Measurements from ENCODE around the gene KNDC1.

Gene KNDC1

GRCh38 chr10:133165556-133166503 lies 5.8 kb downstream of the KNDC1 start:
- Histone ChIP-seq H3K27me3 (ENCODE audit: low read depth, low read length) (no peaks in the 10 kb centered on the region), H4K20me1 (ENCODE audit: insufficient read depth, low read length) (no peaks in the 10 kb centered on the region), H3K79me2 (ENCODE audit: low read length) (no peaks in the 10 kb centered on the region), H3K4me2 (ENCODE audit: low read length) (no peak overlapping the region), H3K4me1 (ENCODE audit: low read length) (no peaks in the 10 kb centered on the region), H3K9ac (ENCODE audit: low read length) (no peak overlapping the region), H3K4me3 (ENCODE audit: low read length) (no peak overlapping the region), H3K36me3 (replicated peaks; ENCODE audit: low read depth, low read length) (no peaks in the 10 kb centered on the region), H3K9me3 (ENCODE audit: insufficient read depth, low read length) (no peaks in the 10 kb centered on the region), H2AFZ (ENCODE audit: low read depth, low read length) (no peak overlapping the region), H3K27ac (ENCODE audit: low read length) (no peak overlapping the region)
- TF ChIP-seq CTCF (IDR thresholded peaks at IDR 0.05; ENCODE audit: low read depth, low read length) (no peak), EZH2phosphoT487 (IDR thresholded peaks at IDR 0.05; ENCODE audit: low read depth) (no peak)

GRCh38 chr10:133166504-133166827 lies 6.4 kb downstream of the KNDC1 start:
- Histone ChIP-seq H4K20me1 (ENCODE audit: insufficient read depth, low read length) (no peaks in the 10 kb centered on the region), H3K36me3 (replicated peaks; ENCODE audit: low read depth, low read length) (no peaks in the 10 kb centered on the region), H3K4me1 (ENCODE audit: low read length) (no peaks in the 10 kb centered on the region), H3K79me2 (ENCODE audit: low read length) (no peaks in the 10 kb centered on the region), H3K4me2 (ENCODE audit: low read length) (no peak overlapping the region), H2AFZ (ENCODE audit: low read depth, low read length) (no peak overlapping the region), H3K4me3 (ENCODE audit: low read length) (no peak overlapping the region), H3K27me3 (ENCODE audit: low read depth, low read length) (no peaks in the 10 kb centered on the region), H3K9me3 (ENCODE audit: insufficient read depth, low read length) (no peaks in the 10 kb centered on the region), H3K9ac (ENCODE audit: low read length) (no peak overlapping the region), H3K27ac (ENCODE audit: low read length) (no peak overlapping the region)
- TF ChIP-seq CTCF (IDR thresholded peaks at IDR 0.05; ENCODE audit: low read depth, low read length), result no peak
- TF ChIP-seq EZH2phosphoT487 (IDR thresholded peaks at IDR 0.05; ENCODE audit: low read depth), result no peak

- no peaks in the 10 kb centered on the region for H3K36me3 ChIP-seq (replicated peaks; ENCODE audit: low read depth, low read length)
- no peaks in the 10 kb centered on the region for H3K27me3 ChIP-seq (ENCODE audit: low read depth, low read length)
- no peak for TF ChIP-seq CTCF (IDR thresholded peaks at IDR 0.05; ENCODE audit: low read depth, low read length)
- TF ChIP-seq EZH2phosphoT487 (IDR thresholded peaks at IDR 0.05; ENCODE audit: low read depth), result no peak
- H3K4me1 ChIP-seq (ENCODE audit: low read length), result no peaks in the 10 kb centered on the region
- no peaks in the 10 kb centered on the region for H3K9me3 ChIP-seq (ENCODE audit: insufficient read depth, low read length)
- no peaks in the 10 kb centered on the region for H3K79me2 ChIP-seq (ENCODE audit: low read length)
- no peak overlapping the region for H3K27ac ChIP-seq (ENCODE audit: low read length)
- no peak overlapping the region for H3K4me3 ChIP-seq (ENCODE audit: low read length)
- H4K20me1 ChIP-seq (ENCODE audit: insufficient read depth, low read length), result no peaks in the 10 kb centered on the region
- H3K4me2 ChIP-seq (ENCODE audit: low read length), result no peak overlapping the region
- H2AFZ ChIP-seq (ENCODE audit: low read depth, low read length), result no peak overlapping the region
- H3K9ac ChIP-seq (ENCODE audit: low read length), result no peak overlapping the region
These were observed 7.0 kb downstream of the KNDC1 start for GRCh38 chr10:133166828-133167692.
